HG03442 (cell line): ENCODE measurements around the gene ZNF248.
"Not testable (repeated sequence)": the region's sequence is repeated elsewhere in the genome, so short reads cannot be mapped to it uniquely, and the experiment has no call there.

ENCODE experiments used
- ATAC-seq: cut with Tn5 transposase; IDR thresholded peaks from one replicate; pipeline ENCODE4 v1.9.1; 2021; ENCODE audit warnings: mild to moderate bottlenecking, moderate library complexity; ENCODE audit not compliant: unreplicated experiment

The ZNF248 gene

DNA sequence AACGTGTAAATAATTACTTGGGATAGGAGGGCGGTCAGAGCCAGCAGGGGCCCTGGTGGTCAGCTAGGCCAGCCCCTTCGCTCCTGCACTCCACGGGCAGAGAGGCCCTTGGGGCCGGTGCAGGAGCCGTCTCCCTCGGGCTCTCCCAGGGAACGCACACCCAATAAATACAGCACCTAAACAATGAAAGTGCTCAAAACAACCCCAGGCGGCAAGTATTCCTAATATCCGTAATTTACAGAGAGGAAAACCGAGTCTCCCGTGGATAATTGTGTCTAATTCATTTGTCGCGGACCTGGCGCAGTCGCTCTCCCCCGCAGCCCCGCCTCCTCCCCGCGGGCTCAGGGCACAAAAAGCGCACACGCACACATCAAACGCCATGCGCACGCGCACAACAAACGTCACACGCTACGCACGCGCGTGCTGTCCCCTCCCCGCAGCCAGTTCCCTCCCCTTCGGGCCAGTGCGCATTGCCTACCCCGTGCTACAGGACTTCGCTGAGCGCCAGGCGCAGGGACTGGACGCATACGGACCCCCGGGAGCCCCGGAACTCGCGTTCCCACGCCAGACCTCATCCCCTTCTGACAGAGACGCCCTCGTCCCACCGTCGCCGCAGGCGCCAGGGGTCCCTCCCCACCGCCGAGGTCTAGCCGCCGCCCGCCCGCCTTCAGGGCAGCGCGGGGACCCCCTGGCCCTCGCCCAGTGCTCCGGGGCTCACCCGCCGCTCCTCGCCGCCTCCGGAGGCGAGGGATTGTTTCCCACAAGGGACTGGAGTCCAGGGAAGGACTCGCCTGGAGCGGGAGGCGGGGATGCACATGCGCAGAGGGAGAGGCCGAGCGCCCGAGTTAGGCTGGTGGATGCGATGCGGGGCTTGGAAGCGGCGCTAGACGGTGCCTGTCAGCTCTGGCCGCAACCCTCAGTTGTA lies at the start of gene ZNF248:
ZNF248 (minus strand) TSS at position 324 of the 925 bp plus-strand sequence. CDS start 1,300 bp downstream, outside the sequence.
- peak; percentile 92 for ATAC-seq

DNA sequence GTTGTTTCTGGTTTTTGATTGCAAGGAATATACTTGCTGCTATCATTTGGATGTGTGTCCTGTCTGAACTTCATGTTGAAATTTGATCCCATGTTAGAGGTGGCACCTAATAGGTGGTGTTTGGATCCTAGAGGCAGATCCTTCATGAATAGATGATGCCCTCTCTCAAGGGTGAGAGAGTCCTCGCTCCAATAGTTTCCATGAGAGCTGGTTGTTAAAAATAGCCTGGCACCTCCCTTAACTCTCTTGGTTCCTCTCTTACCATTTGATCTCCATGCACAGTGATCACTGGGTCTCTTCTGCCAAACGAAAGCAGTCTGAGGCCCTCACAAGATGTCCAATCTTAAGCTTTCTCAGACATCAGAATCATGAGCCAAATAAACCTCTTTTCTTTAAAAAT lies 49.0 kb upstream of the ZNF248 start:
- no peak for ATAC-seq

DNA sequence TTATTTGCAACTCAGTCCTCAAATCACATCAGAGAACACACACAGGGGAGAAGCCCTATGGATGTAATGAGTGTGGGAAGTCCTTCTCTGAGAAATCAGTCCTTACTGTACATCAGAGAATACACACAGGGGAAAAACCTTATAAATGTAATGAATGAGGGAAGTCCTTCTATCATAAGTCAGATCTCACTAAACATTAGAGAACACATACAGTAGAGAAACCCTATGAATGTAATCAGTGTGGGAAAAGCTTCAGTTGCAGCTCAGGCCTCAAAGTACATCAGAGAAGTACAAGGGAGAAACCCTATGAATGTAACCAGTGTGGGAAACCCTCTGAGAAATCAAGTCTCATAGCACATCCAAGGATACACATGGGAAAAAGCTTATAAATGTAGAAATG lies 39.0 kb upstream of the ZNF248 start:
- no peak for ATAC-seq

DNA sequence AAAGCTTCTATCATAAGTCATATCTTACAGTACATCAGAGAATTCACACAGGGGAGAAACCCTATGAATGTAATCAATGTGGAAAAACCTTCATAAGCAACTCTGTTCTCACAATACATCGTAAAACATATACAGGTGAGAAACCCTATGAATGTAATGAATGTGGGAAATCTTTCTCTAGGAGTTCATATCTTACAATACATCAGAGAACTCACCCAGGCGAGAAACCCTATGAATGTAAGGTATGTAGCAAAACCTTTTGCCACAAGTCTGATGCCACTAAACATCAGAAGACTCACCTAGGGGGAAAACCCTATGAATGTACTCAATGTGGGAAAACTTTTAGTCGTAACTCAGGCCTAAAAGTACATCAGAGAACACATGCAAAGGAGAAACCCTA lies 38.3 kb upstream of the ZNF248 start:
- no peak for ATAC-seq

DNA sequence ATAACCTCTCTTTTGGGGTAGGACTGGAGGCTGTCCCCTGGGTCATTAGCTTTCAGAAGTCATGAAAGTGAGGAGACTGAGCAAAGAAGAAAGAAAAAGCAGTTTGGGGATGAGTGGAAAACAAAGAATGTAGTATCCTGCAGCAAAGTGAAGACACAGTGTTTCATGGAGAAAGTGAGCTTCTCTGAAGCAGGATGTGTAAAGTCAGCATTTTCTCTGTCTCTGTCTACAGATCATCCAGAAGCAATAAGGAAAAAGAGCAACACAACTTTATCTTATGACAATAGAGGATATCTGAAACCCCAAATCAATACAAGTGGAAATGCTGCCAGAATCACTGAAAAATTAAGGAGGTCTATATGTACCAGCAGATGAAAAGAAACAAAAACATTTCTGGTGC lies 28.4 kb upstream of the ZNF248 start:
- no peak for ATAC-seq

DNA sequence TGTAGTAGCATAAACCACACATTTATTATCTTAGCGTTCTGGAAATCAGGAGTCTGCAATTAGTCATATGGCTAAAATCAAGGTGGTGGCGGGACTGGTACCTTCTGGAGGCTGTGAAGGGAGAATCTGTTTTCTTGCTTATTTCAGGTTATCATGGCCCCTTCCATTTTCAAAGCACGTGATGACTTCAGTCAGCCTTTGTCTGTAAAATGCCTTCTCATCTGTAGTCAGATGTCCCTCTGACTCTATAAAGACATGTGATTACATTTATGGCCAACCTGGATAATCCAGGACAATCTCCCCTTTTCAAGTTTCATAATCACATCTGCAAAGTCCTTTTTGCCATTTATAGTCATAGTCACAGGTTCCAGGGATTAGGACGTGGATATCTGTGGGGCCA lies 15.5 kb upstream of the ZNF248 start:
- ATAC-seq = no peak

DNA sequence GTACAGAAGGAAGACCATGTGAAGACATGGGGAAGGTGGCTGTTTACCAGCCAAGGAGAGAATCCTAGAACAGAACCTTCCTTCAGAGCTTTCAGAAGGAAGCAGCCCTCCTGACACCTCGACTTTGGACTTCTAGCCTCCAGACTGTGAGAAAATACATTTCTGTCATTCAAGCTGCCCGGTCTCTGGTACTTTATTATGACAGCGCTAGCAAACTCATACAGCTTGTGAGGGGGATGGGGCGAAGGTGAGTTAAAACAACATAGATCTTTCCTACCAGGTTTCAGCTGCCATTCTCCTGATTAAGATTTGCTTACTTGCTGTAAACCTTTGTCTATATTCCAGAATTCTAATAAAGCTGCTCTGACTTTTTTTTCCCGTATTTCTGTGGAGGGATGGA lies 14.9 kb upstream of the ZNF248 start:
- ATAC-seq = no peak

DNA sequence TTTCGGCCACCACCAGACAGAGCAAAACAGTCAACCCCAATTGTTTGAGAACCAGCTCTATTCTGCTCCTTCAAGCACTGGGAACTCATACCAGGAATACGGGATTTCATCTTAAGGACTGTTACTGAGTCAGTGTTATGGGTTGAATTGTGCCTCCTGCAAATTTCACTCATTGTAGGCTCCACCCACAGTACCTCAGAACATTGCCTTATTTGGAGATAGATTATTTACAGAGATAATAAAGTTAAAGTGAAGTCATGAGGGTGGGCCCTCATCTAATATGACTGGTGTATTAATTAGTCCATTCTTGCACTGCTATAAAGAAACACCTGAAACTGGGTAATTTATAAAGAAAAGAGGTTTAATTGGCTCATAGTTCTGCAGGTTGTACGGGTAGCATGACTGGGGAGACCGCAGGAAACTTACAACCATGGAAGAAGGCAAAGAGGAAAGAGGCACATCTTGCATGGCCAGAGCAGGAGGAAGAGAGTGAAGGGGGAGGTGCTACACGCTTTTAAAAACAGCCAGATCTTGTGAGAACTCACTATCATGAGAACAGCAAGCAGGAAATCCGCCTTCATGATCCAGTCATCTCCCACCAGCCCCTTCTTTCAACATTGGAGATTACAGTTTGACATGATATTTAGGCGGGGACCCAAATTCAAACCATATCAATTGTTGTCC lies 14.3 kb upstream of the ZNF248 start:
- ATAC-seq = no peak

DNA sequence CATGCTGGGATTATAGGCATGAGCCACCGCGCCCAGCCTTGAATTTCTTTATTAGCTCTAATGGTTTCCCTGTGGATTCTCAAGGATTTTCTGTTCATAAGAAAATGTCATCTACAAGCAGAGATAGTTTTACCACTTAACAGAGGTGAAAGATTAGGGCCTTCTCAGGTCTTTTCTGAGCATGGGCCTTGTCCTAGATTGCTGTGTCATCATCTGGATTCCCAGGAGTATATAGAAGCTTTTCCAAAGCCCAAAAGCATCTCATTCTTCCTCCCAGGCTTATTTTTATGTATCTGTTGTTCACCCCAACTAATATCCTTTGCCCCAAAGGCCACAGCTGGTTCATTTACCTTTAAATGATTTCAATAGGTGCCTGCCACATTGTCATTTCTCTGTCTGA lies 13.7 kb upstream of the ZNF248 start:
- ATAC-seq = no peak

DNA sequence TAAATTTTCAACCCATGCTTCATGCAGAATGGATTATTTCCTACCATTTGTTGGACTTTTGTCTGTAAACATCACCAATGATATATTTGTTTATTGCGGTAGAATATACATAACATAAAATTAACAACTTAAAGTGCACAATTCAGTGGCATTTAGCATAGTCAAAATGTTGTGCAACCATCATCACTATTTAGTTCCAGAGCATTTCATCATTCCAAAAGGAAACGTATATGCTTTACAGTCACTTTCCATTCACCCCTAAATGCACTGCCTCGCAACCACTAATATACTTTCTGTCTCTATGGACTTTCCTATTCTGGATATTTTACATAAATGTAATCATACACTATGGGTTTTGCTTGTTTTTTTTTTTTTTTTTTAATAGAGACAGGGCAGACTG lies 11.4 kb upstream of the ZNF248 start:
- ATAC-seq = no peak

DNA sequence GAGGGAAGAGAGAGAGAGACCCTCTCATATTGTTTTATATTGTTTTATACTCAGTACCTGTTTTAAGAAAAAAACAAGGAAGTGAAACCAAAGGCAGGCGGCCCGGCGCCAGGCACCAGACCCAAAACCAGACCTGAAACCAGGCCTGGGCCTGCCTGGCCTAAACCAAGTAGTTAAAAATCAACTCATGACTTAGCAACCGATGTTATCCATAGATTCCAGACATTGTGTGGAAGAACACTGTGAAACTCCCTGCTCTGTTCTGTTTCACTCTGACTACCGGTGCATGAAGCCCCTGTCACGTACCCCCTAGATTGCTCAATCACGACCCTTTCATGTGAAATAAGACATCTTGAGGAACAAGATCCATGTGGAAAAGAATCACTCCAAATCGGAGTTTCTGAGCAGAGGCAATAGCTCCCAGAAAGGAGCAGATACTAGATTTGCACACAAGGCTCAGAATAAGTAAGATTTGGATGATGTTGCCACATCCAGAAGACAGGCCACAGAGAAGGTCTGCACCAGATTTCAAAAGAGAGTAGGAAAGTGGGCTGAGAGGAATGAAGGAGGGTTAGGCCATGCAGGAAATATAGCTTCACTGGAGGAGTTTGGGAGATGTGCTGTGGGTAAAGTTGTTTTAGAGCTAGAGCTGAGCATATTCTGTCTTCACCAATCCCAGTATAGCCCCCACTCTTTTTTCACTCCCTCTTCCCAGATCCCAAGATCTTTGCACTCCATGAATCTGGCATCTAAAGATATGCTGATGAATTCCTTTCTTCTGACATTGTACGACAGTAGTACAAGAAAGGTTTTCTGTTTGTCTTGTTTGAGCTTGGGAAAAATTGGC lies 8.8 kb upstream of the ZNF248 start:
- ATAC-seq = peak; percentile 42

DNA sequence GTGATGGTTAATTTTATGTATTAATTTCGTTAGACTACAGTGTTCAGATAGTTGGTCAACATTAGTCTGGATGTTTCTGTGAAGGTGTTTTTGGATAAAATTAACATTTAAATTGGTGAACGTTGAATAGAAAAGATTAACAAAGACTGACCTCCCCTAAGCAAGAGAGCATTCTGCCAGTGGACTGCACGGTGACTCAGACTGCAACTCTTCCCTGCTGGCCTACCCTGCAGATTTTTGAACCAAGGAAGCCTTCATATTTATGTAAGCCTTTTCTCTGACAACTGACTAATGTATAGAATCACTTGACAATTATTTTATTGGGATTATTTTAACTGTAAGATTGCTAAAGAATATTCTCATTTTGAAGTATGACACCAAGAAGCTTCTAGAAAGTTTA lies 7.9 kb upstream of the ZNF248 start:
- ATAC-seq = no peak

DNA sequence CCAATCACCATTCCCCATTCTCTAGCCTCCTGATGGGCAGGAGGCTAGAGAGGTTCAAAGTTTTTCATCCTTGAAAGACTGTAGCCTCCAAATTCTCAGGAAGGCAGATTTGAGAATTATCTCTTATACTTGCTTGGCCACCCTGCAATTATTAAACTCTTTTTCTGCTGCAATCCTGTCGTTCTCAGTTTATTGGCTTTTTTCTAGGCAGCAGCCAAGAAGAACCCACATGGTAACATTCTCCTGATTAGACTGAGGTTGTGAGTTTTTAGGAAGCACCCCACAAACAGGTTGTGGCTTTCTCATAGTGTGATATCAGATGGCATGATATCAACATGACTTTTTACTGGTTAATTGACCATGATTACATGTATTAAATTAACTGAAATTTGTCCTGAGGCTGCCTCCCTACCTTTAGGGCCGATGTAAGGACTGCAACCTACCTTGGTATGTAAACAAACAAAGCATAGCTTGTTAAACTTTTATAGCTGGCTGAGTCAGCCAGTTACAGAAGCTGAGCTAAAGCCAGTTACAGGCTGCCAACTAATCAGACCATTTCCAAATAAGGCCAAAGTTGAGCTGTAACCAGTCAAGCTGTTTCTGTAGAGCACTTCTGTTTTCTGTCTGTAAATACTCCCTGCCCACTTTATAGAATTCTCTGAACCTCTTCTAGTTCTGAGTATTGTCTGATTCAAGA lies 3.2 kb upstream of the ZNF248 start:
- no peak for ATAC-seq

DNA sequence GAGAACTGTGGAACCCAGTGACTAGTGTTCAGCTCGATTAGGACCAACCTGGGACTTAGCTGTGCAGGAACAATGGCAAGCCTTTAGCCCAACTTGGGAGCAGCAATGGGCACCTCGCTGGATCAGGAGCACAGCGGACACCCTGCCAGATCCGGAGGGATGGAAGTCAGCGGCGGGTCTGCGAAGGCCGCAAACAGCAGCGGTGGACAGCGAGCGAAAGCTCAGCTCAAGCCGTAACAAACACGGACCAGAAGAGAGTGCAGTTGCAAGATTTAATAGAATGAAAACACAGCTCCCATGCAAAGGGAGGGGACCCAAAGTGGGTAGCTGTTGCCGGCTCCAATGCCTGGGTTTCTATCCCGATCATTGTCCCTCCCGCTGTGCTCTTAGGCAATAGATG lies 1.9 kb upstream of the ZNF248 start:
- ATAC-seq = not testable (repeated sequence)

DNA sequence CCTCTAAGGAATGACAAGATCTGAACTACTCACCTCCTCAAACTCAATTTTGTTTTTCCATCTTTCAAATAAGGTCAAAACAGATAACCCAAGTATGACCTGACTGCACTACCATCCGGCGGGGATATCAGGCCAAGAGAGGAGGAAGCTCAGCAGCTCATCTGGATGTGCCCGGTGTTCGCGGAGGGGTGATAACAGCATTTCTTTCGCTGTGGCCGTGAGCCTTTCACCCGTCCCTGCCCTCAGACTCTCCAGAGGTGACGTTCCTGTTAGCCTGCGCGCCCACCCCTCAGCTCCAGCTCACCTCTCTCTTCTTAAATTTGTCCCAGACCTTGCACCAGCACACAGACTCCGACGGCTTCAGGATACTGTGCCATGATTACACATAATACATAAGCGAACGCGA lies 526 bp downstream of the ZNF248 start:
- peak; percentile 3 for ATAC-seq

DNA sequence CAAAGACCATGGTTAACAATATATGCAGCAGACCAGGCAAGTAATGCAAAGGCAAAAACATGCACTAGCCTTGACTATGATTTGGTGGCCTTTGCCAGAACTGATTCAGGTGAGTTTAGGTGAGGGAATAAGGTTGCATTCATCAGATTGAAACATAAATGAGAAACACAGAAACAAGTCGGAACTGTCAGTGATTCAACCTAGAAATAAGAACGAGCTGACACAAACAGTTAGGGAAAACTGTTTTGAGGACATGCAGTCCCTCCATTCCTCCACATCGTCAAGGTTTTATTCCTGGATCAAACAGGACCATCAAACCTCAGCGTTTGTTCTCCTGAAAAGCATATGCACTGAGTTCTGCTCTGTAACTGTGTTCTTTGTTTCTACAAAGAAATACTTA lies 1.8 kb downstream of the ZNF248 start:
- no peak for ATAC-seq

DNA sequence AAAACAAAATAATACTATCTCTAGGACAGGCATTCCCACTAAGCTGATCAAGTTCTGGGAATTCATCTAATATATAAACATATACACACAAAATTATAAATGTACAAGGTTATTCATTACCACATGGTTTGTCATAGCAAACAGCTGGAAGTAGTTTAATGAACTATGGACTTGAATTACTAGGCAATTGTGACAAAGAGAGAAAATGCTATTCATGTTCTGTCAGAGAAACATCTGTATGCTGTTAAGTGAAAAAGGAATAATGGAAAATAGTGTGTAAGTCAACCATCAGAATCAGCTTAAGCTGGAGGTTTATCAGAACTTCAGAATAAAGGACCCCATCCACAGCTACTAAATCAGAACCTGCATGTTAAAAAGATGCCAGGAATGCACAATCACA lies 2.8 kb downstream of the ZNF248 start:
- ATAC-seq = no peak

DNA sequence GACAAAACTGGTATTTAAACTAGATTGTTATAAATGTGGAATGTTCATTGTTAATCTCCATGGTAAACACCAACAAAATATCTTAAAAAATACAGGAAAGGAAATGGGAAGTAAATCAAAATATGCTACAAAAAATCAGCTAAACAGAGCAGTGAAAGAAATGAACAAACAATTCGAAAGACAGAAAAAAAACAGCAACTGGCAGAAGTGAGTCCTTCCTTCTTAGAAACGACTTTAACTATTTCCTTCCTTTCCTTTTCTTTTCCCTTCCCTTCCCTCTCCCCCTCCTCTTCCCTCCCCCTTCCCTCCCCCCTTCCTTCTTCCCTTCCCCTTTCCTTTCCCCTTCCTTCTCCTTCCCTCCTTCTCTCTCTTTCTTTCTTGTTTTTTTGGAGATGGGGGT lies 12.8 kb downstream of the ZNF248 start:
- ATAC-seq = no peak

DNA sequence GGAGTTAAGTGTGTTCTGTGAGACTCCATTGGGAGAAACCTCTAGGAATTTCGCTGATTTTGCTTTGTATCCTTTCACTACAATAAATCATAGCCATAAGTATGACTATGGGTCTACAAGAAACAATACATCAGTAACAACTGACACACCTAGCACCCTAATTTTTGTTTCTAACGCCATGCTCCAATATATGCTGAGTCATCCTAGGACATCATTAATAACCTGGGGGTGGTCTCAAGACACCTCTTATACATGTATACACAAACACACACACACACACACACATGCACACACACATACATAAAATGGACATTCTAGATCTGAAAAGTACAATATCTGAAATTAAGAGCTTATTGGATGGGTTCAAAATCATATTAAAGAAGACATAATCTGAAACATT lies 18.2 kb downstream of the ZNF248 start:
- ATAC-seq = no peak

DNA sequence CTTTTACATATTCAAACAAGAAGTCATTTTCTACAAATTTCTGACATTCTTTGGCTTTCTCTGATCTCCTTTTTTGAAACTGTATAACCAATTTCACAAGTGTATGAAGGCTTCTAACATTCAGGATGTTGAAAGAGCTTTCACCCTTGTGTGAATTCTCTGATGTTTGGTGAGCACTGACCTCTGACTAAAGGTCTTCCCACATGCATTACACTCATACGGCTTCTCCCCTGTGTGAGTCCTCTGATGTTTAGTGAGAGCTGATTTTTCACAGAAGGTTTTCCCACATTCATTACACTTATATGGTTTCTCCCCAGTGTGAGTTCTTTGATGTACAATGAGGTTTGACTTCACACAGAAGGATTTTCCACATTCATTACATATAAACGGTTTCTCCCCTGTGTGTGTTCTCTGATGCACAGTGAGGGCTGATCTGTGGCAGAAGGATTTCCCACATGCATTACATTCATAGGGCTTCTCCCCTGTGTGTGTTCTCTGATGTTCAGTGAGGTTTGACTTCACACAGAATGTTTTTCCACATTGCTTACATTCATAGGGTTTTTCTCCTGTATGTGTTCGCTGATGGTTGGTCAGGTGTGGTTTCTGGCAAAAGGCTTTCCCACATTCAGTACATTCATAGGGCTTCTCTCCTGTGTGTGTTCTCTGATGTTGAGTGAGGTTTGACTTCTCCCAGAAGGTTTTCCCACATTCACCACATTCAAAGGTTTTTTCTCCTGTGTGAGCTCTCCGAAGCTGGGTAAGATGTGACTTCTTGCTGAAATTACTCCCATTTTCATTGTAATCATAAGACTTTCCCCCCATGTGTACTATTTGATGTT lies 25.7 kb downstream of the ZNF248 start:
- no peak for ATAC-seq
